AML-193 (cell line): ENCODE results near the gene MOK.
"Not testable (repeated sequence)": the region's sequence is repeated elsewhere in the genome, so short reads cannot be mapped to it uniquely, and the experiment has no call there.

ENCODE experiments used
- DNase-seq, 2 experiments: peaks; one replicate each; lab custom pipeline; 2025; lab: John Stamatoyannopoulos, UW

The MOK gene

GRCh38 chr14:102321456-102322422 lies 16.8 kb upstream of the MOK start:
- no peak for DNase-seq

- no peak for DNase-seq
Measured at GRCh38 chr14:102320671-102321455, 15.9 kb upstream of the MOK start.

DNA sequence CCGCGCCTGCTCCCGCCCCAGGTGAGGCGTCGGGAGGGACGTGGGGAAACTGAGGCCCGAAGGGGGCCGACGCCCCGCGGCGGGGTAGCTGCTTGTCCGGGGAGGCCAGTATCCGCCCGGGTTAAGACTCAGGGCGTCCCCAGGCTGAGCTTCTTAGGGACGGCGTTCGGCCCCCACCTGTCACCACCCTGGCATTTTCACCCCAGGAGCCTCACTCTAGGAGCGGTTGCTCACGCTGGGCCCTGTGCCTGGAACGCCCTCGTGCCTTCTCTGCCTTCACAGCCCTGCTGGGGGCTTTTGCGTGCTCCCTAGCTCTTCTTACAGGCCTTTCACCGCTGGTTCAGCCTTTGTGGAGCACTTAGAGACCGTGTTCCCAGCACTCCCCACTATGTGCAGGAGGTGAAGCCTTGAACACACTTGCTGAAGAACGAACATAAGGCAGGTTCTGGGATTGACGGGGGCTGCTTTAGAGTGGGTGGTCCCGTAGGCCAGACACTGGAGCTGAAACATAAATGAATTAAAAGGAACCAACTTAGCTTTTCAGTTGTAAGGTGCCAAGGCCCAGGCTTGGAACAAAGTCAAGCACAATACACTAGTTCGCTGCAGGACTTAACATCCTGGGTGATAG lies 15.2 kb upstream of the MOK start:
- DNase-seq = peak in 1 of 2 experiments; percentile 10

- peak; percentile 80 to 81 for DNase-seq
Measured at GRCh38 chr14:102319351-102320032, 14.5 kb upstream of the MOK start, which contains the start of gene ZNF839. Gene ZNF839, plus strand, starts transcription at chr14:102319746. Its CDS starts 20 bp downstream, at chr14:102319766.

GRCh38 chr14:102318781-102319276 lies 13.9 kb upstream of the MOK start:
- no peak for DNase-seq

- peak; percentile 74 to 75 for DNase-seq
Measured at GRCh38 chr14:102317564-102318248, 12.7 kb upstream of the MOK start.

DNA sequence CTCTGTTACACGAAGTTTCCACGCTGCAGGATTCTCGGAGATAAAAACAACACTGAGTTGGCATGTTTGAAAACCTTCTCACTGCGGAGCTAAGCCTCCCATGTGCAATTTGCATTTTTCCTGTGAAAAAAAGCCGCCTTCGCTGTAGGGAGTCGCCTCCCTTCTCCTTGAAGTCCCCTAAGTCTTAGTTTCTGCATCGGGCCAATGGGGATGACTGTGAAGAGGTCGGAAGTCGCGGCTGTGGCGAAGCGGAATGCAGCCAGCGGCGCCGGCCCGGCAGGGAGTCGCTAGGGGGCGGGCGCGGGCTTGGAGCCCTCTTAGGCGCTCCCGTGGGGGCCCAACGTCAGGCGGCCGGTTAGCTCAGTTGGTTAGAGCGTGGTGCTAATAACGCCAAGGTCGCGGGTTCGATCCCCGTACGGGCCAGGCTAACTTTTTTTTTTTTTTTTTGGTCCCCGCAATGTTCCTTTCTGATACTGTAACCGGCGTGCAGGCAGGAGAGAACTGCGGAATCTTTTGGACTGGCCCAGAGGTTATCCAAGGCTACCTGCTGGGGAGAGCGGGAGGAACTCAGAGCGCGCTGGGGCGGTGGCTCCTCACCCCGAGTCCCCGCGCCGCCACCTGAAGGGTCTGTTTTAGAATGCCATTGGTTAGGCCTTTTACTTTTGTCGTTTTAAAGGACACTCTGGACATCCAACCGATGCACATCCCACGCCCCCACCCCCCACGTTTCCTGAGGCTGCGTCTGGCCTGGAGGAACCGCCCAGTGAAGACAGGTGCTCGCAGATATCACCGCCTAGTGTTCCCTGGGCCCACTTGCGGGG lies 12.0 kb upstream of the MOK start:
- peak; percentile 80 for DNase-seq

DNA sequence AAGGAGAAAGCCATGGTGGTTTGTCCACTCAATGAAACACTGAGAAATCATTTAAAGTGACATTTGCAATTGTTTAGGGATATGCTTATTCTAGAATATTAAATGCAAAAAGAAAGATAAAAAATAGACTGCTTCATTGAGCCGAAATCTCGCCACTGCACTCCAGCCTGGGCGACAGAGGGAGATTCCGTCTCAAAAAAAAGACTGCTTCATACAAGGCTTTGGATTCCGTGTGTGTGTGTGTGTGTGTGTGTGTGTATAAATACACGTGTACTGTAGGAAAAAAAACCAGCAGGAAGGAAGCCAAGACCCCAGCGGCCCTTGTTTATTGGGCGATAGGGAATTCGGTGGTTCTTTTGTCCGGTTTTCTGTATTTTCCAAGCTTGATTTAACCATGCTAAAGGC lies 11.4 kb upstream of the MOK start:
- peak; percentile 37 to 41 for DNase-seq

DNA sequence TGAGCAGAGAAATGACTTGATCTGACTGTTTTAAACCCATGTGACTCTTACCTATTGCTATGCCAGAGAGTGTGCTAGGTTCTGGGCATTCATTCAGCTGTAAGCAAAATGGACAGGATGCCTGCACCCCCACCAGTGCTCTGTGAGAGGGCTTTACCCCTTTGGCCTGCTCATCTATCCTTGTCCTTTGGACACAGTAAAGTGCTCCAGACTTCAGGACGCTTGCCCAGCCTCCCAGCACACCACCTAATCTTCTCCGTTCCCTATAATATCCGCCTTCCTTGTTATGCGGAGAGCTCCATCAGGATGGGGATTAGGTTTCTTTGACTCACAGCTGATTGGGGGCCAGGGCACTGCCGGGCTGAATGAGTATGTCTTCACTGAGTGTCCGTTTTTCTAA lies 10.2 kb upstream of the MOK start:
- no peak for DNase-seq

- DNase-seq = peak; percentile 77 to 78
Measured at GRCh38 chr14:102314242-102315011, 9.5 kb upstream of the MOK start.

DNA sequence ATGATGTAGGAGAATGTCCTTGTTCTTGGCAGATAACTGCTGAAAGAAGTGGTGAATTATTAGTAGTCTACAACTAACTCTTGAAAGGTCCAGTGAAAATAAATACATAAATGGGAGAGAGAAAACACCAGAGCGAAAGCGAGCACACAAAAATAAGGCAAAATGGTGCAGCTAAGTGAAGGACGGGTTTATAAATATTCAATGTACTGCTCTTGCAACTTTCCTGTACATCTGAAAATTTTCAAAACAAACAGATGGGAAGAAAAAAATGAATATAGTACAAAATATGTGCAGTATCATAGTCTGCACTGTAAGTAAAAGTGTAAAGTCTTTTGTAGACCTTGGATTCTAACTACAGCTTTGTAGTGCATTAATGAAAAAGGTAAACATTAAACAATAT lies 1.3 kb downstream of the MOK start:
- DNase-seq = no peak

DNA sequence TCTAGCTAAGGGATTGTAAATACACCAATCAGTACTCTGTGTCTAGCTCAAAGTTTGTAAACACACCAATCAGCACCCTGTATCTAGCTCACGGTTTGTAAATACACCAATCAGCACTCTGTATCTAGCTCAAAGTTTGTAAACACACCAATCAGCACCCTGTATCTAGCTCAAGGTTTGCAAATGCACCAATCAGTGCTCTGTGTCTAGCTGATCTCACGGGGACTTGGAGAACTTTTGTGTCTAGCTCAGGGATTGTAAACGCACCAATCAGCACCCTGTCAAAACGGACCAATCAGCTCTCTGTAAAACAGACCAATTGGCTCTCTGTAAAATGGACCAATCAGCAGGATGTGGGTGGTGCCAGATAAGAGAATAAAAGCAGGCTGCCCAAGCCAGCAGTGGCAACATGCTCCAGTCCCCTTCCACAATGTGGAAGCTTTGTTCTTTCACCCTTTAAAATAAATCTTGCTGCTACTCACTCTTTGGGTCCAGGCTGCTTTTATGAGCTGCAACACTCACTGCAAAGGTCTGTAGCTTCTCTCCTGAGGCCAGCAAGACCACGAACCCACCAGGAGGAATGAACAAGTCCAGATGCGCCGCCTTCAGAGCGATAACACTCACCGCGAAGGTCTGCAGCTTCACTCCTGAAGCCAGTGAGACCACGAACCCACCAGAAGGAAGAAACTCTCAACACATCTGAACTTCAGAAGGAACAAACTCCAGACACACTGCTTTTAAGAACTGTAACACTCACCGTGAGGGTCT lies 6.5 kb downstream of the MOK start:
- DNase-seq = not testable (repeated sequence)

DNA sequence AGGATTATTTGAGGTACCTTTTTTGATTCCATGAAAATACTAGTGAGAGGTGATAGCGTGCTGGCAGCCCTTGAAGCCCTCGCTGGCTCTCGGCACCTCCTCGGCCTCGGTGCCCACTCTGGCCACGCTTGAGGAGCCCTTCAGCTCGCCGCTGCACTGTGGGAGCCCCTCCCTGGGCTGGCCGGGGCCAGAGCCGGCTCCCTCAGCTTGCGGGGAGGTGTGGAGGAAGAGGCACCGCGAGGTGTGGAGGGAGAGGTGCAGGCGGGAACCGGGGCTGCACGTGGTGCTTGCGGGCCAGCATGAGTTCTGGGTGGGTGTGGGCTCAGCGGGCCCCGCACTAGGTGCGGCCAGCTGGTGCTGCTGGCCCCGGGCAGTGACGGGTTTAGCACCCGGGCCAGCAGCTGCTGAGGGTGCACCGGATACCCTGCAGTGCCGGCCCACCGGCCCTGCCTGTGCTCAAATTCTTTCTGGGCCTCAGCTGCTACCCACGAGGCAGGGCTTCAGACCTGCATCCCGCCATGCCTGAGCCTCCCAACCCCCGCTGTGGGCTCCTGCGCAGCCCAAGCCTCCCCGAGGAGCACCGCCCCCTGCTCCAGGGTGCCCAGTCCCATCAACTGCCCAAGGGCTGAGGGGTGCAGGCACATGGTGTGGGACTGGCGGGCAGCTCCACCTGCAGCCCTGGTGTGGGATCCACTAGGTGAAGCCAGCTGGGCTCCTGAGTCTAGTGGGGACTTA lies 7.4 kb downstream of the MOK start:
- no peak for DNase-seq

DNA sequence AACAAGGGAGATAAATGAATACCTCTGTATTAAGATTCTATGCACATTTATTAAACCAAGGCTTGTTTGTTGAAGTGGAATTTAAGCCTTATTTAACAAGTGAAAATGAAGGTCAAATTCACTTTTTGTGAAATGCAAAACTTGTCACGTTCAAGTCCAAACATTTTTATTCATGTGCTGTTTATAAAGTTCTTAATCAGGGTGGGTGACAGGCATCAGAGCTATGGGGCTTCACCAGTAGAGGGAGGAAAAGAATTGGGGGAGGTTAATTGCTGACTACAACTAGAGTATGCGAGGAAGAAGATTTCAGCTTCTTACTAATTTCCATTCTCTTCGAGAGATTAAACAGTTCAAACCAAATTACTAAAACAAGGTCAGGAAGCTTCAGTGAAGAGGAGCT lies 9.7 kb downstream of the MOK start:
- DNase-seq = no peak

- no peak for DNase-seq
Measured at GRCh38 chr14:102293781-102294180, 11.2 kb downstream of the MOK start.

DNA sequence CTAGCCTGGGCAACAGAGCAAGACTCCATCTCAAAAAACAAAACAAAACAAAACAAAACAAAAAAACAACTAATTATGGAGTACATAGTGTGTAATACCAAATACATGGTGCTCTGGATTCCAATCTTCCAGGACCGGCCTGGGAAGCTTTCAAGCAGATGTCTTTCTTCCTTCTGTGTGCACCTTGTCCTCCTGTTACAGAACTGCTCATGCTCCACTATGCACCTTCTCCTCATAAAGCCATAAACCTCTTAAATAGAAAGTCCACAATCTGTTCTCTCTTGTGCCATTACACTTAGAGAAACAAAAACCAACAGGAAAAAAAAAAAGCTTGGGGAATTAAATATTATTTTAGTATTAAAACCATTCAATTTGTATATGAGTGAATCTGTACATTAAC lies 12.5 kb downstream of the MOK start:
- DNase-seq = no peak

DNA sequence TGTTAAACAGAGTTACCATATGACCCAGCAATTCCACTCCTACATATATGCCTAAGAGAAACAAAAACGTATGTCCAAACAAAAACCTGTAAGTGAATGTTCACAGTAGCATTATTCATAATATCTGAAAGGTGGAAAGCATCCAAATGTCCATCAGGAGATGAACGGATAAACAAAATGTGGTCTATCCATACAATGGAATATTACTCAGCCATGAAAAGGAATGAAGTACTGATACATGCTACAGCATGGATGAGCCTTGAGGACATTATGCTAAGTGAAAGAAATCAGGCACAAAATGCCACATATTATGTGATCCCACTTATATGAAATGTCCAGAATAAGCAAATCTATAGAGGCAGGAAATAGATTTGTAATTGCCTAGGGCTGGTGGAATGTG lies 16.8 kb downstream of the MOK start:
- no peak for DNase-seq

DNA sequence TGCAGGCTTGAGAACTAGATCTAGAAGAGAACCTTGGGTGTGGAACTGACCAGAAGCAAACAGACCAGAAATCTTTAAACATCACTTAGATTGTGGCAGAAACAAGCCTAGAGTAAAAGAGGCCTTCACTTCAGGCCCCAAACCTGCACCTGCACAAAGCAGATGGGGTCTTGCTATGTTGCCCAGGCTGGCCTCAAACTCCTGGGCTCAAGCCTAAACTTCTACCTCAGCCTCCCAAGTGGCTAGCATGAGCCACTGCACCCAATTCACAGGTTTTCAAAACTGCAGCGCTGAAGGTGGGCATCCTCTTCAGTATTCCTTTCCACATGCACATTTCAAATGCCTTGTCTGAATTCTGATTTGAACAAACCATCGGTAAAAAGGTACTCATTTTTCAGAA lies 19.9 kb downstream of the MOK start:
- no peak for DNase-seq
